ENCODE measurements around the gene CFAP46.
"Not testable (repeated sequence)": the region's sequence is repeated elsewhere in the genome, so short reads cannot be mapped to it uniquely, and the experiment has no call there.

CFAP46 gene

GRCh38 chr10:132898391-132899053 lies 43.8 kb downstream of the CFAP46 start:
- DNase-seq = no peak

DNA sequence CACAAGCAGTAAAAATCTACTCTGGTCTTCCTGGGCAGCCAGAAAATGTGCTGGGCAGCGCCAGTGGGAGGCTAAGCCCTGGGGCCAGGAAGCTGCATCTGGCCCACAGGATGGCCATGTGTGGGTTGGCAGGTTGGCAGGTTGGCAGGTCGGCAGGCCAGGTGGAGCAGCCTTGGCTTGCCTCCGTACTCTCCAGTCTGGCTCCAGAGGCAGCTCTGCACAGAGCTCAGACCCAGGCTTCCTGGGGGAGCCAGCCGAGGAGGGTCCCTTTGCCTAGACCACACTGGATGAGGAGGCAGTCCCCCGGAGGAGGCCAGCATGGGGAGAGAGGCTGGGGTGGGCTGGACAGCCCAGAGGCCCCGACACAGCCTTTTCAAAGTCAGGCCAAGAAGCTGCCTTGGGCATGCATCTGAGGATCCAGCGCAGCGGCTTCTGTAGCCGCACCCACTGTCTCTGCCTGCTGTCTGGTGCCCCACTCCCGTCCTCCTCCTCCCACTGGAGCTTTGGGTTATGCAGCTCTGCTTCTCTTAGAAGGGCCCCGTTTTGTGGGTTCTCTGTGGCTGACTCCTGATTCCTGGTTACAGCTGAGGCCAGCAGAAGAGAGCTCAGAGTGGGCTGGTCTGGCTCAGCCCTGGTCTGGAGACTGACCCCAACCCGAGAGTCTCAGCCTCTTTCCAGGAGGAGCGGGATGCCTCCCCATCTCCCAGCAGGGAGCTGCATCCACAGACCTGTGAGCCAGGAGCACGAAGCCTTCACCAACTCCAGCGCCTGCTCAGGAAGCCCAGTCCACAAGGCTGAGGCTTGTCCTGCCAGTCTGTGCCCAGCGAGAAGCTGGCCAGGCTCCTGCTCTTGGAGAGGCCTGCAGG lies 44.6 kb downstream of the CFAP46 start:
- DNase-seq = no peak

GRCh38 chr10:132893786-132894185 lies 48.6 kb downstream of the CFAP46 start:
- not testable (repeated sequence) for DNase-seq

DNA sequence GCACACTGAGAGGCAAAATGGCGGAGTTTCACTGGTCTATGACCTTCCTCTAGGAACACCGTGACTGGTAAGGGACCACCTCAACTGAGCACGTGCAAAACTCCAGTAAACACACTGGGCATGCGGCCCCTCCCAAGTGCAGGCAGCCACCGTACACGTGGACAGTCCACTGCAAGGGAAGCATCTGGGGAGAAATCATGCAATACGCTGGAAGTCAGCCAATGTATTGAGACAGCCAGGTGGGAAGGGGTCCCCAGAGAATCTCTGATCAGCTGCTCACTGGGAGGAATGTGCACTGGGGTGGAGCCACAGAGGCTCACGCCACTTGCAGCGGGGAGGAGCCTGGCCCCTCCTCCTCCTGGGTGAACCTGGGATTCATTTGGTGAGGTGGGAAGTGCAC lies 49.3 kb downstream of the CFAP46 start:
- DNase-seq = no peak

- no peak for DNase-seq
Observed at GRCh38 chr10:132892004-132892403, 50.4 kb downstream of the CFAP46 start.

DNA sequence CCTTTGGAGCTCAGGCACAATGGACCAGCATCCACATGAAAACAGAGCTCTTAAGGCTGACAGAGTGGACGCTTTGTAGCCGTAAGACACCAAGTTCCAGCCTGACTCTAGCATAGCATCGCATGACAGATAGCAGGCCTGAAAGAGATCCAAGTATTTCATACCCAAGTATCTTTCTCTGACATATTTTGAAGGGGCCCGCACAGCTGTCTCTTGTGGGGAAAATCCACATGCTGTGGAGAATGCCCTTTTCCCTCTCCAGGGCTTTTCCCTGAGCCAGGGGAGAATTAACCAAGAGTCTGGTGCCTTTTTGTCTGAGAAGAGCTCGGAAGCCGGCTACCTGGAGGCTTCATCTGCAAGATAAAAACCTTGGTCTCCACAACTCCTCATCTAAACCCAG lies 51.0 kb downstream of the CFAP46 start:
- DNase-seq = no peak

- DNase-seq = no peak
Observed at GRCh38 chr10:132890301-132890700, 52.1 kb downstream of the CFAP46 start.

DNA sequence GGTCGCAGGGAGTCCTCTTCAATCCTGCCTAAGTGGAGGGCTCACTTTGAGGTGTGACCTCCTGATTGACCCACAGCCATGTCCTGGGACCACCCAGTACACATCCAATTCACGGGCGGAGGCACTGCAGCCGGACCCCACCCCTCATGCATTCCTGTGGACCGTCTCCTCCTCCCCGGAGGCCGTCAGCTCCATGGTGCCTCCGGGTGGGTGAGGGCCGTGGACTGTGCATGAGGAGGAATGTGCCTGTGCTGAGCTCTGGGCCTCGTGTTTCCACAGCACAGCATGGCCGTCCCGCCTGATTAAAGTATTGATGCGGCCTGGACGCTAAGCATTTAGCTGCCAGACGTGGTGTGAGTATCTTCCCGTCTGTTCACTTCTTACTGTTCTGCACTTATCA lies 52.8 kb downstream of the CFAP46 start:
- no peak for DNase-seq

GRCh38 chr10:132888898-132889490 lies 53.4 kb downstream of the CFAP46 start:
- DNase-seq = no peak

- DNase-seq = not testable (repeated sequence)
Observed at GRCh38 chr10:132888446-132888845, 53.9 kb downstream of the CFAP46 start.

- DNase-seq = no peak
Observed at GRCh38 chr10:132886211-132887099, 55.9 kb downstream of the CFAP46 start.

- no peak for DNase-seq
Observed at GRCh38 chr10:132885451-132886210, 56.7 kb downstream of the CFAP46 start.

DNA sequence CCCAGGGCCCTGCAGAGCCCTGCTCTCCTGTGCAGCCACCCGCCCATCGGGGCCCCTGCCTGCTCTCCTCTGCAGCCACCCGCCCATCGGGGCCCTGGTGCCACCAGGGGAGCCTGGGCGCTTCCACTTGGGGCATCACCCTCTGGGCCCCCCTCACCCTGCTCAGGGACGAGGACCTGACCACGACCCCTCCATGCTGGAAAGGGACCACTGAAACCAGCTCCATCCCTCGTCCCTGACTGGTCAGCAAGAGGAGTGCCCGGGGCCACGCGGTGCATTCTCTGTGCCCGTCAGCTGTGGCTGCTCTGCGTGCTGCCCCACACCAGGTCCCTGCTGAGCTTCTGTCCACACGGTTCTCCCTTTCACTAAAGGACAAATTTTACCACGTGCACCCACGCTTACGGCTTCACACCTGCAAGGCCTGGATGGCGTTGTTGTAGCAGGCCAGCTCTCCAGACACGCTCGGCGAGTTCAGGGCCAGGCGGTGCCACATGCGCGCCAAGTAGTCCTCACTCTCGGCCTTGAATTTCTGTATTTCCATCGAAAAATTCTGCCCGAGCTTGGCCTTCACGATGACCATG lies 57.6 kb downstream of the CFAP46 start:
- no peak for DNase-seq

- DNase-seq = no peak
Observed at GRCh38 chr10:132884041-132884440, 58.3 kb downstream of the CFAP46 start.

DNA sequence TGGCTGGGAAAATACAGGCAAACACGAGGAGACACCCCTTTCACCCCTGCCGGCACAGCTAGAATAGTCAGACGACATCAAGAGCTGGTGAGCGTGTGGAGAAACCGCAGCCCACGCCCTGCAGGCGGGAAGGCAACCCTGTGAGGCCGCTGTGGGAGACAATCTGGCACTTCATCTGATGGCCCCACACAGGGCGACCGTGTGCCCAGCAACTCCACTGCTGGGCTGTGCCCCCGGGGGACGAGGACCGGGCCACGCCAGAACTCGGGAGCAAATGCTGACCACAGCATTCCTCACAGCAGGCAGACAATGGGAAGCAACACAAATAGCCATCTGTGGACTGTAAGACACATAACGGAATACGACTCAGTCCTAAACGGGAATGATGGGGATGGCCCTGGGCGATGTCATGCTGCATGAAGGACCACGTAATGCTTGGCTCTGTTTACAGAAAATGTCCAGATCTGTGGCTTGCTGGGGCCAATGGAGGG lies 58.9 kb downstream of the CFAP46 start:
- no peak for DNase-seq

DNA sequence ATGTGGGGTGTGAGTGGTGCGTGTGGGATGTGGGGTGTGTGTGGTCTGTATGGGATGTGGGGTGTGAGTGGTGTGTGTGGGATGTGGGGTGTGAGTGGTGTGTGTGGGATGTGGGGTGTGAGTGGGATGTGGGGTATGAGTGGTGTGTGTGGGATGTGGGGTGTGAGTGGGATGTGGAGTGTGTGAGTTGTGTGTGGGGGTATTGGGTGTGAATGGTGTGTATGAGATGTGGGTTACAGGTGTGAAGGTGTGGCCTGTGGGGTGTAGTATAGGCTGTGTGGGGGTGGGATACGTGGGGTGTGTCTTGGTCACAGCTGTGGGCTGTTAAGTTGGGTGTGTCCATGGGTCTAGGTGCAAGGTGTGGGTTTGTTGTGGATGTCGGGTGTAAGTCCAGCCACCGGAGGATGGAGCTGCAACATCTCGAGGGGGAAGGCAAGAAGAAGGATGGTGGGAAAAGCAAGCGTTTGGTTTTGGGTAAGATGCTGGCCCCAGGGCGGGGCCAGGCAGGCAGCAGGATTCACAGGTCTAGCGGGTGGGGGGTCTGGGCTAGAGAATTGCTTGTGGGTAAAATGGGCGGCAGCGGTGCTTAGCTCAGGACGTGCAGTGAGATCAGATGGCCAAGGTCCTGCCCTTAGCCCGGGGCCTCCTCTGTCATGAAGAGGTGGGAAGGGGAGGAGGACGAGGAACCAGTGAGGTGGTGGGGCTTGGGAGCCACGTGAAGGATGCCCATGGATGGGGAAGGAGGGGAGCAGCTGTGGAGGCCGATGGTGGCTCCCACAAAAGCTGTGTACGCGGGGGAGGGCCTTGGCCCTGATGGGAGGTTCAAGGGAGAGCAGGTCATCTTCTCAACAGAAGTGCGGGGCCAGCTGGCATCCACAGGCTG lies 60.1 kb downstream of the CFAP46 start:
- no peak for DNase-seq

DNA sequence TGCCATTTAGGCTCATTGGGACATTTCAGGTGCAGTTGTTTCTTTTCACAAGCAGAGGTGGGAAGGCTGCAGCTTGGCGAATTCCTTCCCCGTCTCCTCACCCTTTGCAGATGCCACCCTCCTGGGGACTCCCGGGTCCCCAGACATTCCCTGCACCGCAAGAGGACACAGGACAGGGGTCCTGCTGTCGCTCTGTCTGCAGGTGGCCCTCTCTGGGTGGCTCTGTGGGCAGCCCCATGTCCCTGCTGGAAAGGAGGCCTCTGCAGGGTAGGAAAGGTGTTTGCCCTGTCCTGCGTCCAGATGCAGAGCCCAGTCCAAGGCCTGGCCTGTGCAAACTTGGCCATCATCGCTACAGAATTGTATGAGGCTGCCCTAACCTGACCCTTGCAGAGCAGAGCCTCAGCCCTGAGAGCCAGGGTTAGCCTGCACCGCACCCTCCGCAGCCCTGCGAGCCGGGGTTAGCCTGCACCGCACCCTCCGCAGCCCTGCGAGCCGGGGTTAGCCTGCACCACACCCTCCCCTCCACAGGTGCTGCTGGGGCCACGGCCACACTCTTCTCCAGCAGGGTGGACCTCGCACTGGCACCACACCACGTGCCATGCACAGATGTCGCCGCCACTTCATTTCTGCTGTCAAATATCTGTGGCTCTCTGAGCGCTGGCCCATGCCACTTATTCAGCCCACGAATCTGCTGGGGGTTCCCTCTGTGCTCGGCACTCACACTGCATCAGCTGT lies 61.0 kb downstream of the CFAP46 start:
- DNase-seq = no peak

GRCh38 chr10:132880128-132880981 lies 62.0 kb downstream of the CFAP46 start:
- no peak for DNase-seq

Data from NCI-H2107 (cell line).